ENCODE data around the gene HSD3B7.

The HSD3B7 gene

DNA sequence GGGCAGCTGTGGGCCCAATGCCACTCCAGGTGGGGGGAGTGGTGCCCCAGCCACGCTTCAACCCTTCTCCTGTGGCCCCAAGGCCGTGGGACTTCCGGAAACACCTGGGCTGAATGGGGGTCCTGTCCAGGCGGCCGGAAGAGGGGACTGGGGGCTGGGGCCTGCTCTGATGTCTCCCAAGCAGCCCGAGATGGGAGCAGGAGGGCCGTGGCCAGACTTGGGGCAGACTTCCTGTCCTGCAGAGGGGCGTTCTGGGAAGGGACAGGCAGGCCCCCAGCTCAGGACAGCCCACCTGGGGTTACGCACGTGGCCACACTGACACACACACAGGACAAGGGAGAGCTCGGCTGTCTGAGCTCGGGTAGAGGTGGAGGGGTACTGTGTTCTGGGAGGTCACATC is 5.1 kb downstream of the HSD3B7 start:
- no peak overlapping the region for H4K91ac ChIP-seq (ENCODE audit: low read depth, low read length)
- H3K79me1 ChIP-seq (ENCODE audit: low read length), result no peaks in the 10 kb centered on the region
- no peak overlapping the region for H3K4ac ChIP-seq (ENCODE audit: low read depth, low read length)
- H2AK5ac ChIP-seq (ENCODE audit: low read length), result no peak overlapping the region
- no peak overlapping the region for H3K9ac ChIP-seq (ENCODE audit: low read length)
- H2AFZ ChIP-seq (ENCODE audit: insufficient read depth, low read length, poor library complexity), result no peak overlapping the region
- H2BK12ac ChIP-seq (ENCODE audit: low read length), result no peak overlapping the region
- no peaks in the 10 kb centered on the region for H3K4me1 ChIP-seq (ENCODE audit: control insufficient read depth in 1 of 2, insufficient read depth in 2 of 2, low read length in 2 of 2)
- no peak overlapping the region for H2BK5ac ChIP-seq (ENCODE audit: low read depth, low read length, poor library complexity)
- no peaks in the 10 kb centered on the region for H3K79me2 ChIP-seq (ENCODE audit: control insufficient read depth, insufficient read depth, low read length, poor library complexity)
- H3K9me3 ChIP-seq (ENCODE audit: insufficient read depth, low read depth, low read length), result peaks cover 5% of the 10 kb centered on the region
- H3K18ac ChIP-seq (ENCODE audit: low read length), result no peak overlapping the region
- no peak for DNase-seq
- no peak overlapping the region for H2BK120ac ChIP-seq (ENCODE audit: insufficient read depth, low read length, poor library complexity)
- peaks cover 2 to 5% of the 10 kb centered on the region in 2 experiments for H3K36me3 ChIP-seq (ENCODE audit: control insufficient read depth in 1 of 2, insufficient read depth in 2 of 2, low read length in 2 of 2)
- no peak overlapping the region for H3K23ac ChIP-seq (ENCODE audit: low read length)
- H3K14ac ChIP-seq (ENCODE audit: low read length), result no peak overlapping the region
- no CpG with 5 or more reads among the region's 12 CpGs for WGBS (ENCODE audit: extremely low coverage, insufficient coverage, insufficient read length)
- H3K4me3 ChIP-seq (ENCODE audit: low read depth, low read length), result no peak overlapping the region
- H3K27ac ChIP-seq (ENCODE audit: low read depth, low read length), result no peak overlapping the region
- H4K12ac ChIP-seq (ENCODE audit: low read depth, low read length), result no peak overlapping the region
- no peaks in the 10 kb centered on the region for H3K27me3 ChIP-seq (ENCODE audit: insufficient read depth, low read length)
- H3K4me2 ChIP-seq (ENCODE audit: low read length), result no peak overlapping the region
- no peak overlapping the region for H4K8ac ChIP-seq (ENCODE audit: low read depth, low read length)

DNA sequence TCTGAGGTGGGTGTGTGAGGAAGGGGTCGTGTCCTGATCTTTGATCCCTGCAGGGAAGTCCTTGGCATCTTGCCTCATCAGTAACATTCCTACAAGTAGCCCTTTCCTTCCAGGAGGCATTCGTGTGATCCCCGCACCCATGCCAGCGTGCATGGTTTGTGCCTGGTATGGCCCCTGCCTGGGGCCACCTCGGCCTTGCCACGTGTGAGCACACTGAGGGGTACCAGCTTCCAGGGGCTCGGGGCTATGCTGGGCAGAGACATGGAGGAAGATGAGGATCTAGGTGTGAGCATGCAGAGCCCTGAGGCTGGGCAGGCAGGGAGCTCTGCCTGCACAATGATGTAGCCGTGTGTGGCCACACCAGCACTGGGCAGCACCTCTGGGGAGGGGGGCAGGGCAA is 6.0 kb downstream of the HSD3B7 start:
- no peak for DNase-seq
- H3K4me3 ChIP-seq (ENCODE audit: low read depth, low read length), result no peak overlapping the region
- no peak overlapping the region for H3K4me2 ChIP-seq (ENCODE audit: low read length)
- WGBS (ENCODE audit: extremely low coverage, insufficient coverage, insufficient read length), result no CpG with 5 or more reads among the region's 8 CpGs
- no peak overlapping the region for H2BK120ac ChIP-seq (ENCODE audit: insufficient read depth, low read length, poor library complexity)
- H3K27ac ChIP-seq (ENCODE audit: low read depth, low read length), result no peak overlapping the region
- H4K8ac ChIP-seq (ENCODE audit: low read depth, low read length), result no peak overlapping the region
- no peaks in the 10 kb centered on the region for H3K79me2 ChIP-seq (ENCODE audit: control insufficient read depth, insufficient read depth, low read length, poor library complexity)
- no peaks in the 10 kb centered on the region for H3K79me1 ChIP-seq (ENCODE audit: low read length)
- H2AFZ ChIP-seq (ENCODE audit: insufficient read depth, low read length, poor library complexity), result no peak overlapping the region
- H4K91ac ChIP-seq (ENCODE audit: low read depth, low read length), result no peak overlapping the region
- H3K23ac ChIP-seq (ENCODE audit: low read length), result no peak overlapping the region
- no peak overlapping the region for H3K9ac ChIP-seq (ENCODE audit: low read length)
- H2AK5ac ChIP-seq (ENCODE audit: low read length), result no peak overlapping the region
- H3K18ac ChIP-seq (ENCODE audit: low read length), result no peak overlapping the region
- no peak overlapping the region for H3K4ac ChIP-seq (ENCODE audit: low read depth, low read length)
- H3K9me3 ChIP-seq (ENCODE audit: insufficient read depth, low read depth, low read length), result peaks cover 5% of the 10 kb centered on the region
- H2BK5ac ChIP-seq (ENCODE audit: low read depth, low read length, poor library complexity), result no peak overlapping the region
- H3K4me1 ChIP-seq (ENCODE audit: control insufficient read depth in 1 of 2, insufficient read depth in 2 of 2, low read length in 2 of 2), result no peaks in the 10 kb centered on the region
- peaks cover under 1 to 3% of the 10 kb centered on the region in 2 experiments for H3K36me3 ChIP-seq (ENCODE audit: control insufficient read depth in 1 of 2, insufficient read depth in 2 of 2, low read length in 2 of 2)
- no peak overlapping the region for H4K12ac ChIP-seq (ENCODE audit: low read depth, low read length)
- H2BK12ac ChIP-seq (ENCODE audit: low read length), result no peak overlapping the region
- no peaks in the 10 kb centered on the region for H3K27me3 ChIP-seq (ENCODE audit: insufficient read depth, low read length)
- no peak overlapping the region for H3K14ac ChIP-seq (ENCODE audit: low read length)

- Histone ChIP-seq H3K36me3 (ENCODE audit: control insufficient read depth in 1 of 2, insufficient read depth in 2 of 2, low read length in 2 of 2) (no peaks in the 10 kb centered on the region), H2AFZ (ENCODE audit: insufficient read depth, low read length, poor library complexity) (no peak overlapping the region), H3K9me3 (ENCODE audit: insufficient read depth, low read depth, low read length) (peaks cover 5% of the 10 kb centered on the region), H3K79me2 (ENCODE audit: control insufficient read depth, insufficient read depth, low read length, poor library complexity) (peaks cover under 1% of the 10 kb centered on the region), H4K12ac (ENCODE audit: low read depth, low read length) (no peak overlapping the region), H3K4me1 (ENCODE audit: control insufficient read depth in 1 of 2, insufficient read depth in 2 of 2, low read length in 2 of 2) (peaks cover under 1 to 4% of the 10 kb centered on the region in 2 experiments), H2BK12ac (ENCODE audit: low read length) (no peak overlapping the region), H3K79me1 (ENCODE audit: low read length) (peaks cover under 1% of the 10 kb centered on the region), H2AK5ac (ENCODE audit: low read length) (no peak overlapping the region), H3K14ac (ENCODE audit: low read length) (no peak overlapping the region), H4K8ac (ENCODE audit: low read depth, low read length) (no peak overlapping the region), H2BK5ac (ENCODE audit: low read depth, low read length, poor library complexity) (no peak overlapping the region), H3K4me3 (ENCODE audit: low read depth, low read length) (peak overlapping the region; percentile 17), H3K4ac (ENCODE audit: low read depth, low read length) (no peak overlapping the region), H2BK120ac (ENCODE audit: insufficient read depth, low read length, poor library complexity) (no peak overlapping the region), H3K27ac (ENCODE audit: low read depth, low read length) (no peak overlapping the region), H3K27me3 (ENCODE audit: insufficient read depth, low read length) (no peaks in the 10 kb centered on the region), H3K9ac (ENCODE audit: low read length) (no peak overlapping the region), H3K23ac (ENCODE audit: low read length) (no peak overlapping the region), H3K4me2 (ENCODE audit: low read length) (no peak overlapping the region), H3K18ac (ENCODE audit: low read length) (no peak overlapping the region), H4K91ac (ENCODE audit: low read depth, low read length) (no peak overlapping the region)
- no CpG with 5 or more reads among the region's 21 CpGs for WGBS (ENCODE audit: extremely low coverage, insufficient coverage, insufficient read length)
- no peak for DNase-seq
Observed at GRCh38 chr16:30992276-30992780, 7.3 kb downstream of the HSD3B7 start.

DNA sequence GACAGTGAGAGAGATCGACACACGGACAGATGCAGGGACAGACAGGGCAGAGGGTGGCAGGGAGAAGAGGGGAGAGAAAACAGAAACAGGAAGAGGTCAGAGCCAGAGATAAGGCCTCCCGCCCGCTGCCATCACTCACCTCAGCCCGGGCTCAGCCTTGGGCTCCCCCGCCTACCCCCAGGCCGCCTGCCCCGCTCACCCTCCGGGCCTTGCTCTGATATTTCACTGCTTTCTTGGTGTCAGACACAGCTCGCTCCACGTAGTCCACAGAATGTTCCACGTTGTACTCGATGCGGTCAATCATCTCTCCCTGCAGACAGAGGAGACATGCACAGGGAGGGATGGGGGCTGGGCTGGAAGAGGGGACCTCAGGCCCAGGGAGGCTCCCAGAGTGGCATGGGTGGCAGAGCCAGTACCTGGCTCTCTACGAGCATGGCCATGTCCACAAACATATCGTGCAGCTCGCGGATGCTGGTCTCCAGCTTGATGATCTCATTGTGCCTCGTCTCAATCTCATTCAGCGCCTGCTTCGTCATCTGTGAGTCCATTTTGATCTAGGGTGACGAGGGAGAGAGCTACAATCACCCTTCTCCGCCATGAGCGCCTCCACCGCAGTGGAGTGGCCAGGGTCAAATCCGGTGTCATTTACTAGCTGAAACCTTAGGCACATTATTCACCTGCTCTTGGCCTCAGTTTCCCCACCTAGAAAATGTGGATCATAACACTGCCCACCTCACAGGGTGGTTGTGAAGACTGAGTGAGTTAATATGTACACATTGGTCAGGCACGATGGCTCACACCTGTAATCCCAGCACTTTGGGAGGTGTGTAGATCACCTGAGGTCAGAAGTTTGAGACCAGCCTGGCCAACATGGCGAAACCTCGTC is 8.2 kb downstream of the HSD3B7 start:
- H3K27me3 ChIP-seq (ENCODE audit: insufficient read depth, low read length), result no peaks in the 10 kb centered on the region
- H3K9ac ChIP-seq (ENCODE audit: low read length), result no peak overlapping the region
- DNase-seq, result no peak
- H3K4ac ChIP-seq (ENCODE audit: low read depth, low read length), result no peak overlapping the region
- H3K4me1 ChIP-seq (ENCODE audit: control insufficient read depth in 1 of 2, insufficient read depth in 2 of 2, low read length in 2 of 2), result peaks cover 8 to 11% of the 10 kb centered on the region in 2 experiments
- no peak overlapping the region for H4K91ac ChIP-seq (ENCODE audit: low read depth, low read length)
- peaks cover 2% of the 10 kb centered on the region for H3K79me1 ChIP-seq (ENCODE audit: low read length)
- no peak overlapping the region for H3K23ac ChIP-seq (ENCODE audit: low read length)
- H3K9me3 ChIP-seq (ENCODE audit: insufficient read depth, low read depth, low read length), result peaks cover 5% of the 10 kb centered on the region
- no peak overlapping the region for H3K27ac ChIP-seq (ENCODE audit: low read depth, low read length)
- H2BK5ac ChIP-seq (ENCODE audit: low read depth, low read length, poor library complexity), result no peak overlapping the region
- no peak overlapping the region for H4K8ac ChIP-seq (ENCODE audit: low read depth, low read length)
- no peak overlapping the region for H2AFZ ChIP-seq (ENCODE audit: insufficient read depth, low read length, poor library complexity)
- no peak overlapping the region for H2BK12ac ChIP-seq (ENCODE audit: low read length)
- WGBS (ENCODE audit: extremely low coverage, insufficient coverage, insufficient read length), result no CpG with 5 or more reads among the region's 29 CpGs
- H2AK5ac ChIP-seq (ENCODE audit: low read length), result no peak overlapping the region
- H2BK120ac ChIP-seq (ENCODE audit: insufficient read depth, low read length, poor library complexity), result no peak overlapping the region
- H3K18ac ChIP-seq (ENCODE audit: low read length), result no peak overlapping the region
- H3K4me2 ChIP-seq (ENCODE audit: low read length), result no peak overlapping the region
- H3K4me3 ChIP-seq (ENCODE audit: low read depth, low read length), result no peak overlapping the region
- H3K14ac ChIP-seq (ENCODE audit: low read length), result no peak overlapping the region
- H3K36me3 ChIP-seq (ENCODE audit: control insufficient read depth in 1 of 2, insufficient read depth in 2 of 2, low read length in 2 of 2), result no peaks in the 10 kb centered on the region
- H4K12ac ChIP-seq (ENCODE audit: low read depth, low read length), result no peak overlapping the region
- H3K79me2 ChIP-seq (ENCODE audit: control insufficient read depth, insufficient read depth, low read length, poor library complexity), result peaks cover 2% of the 10 kb centered on the region

Measured in trophoblast cell (in vitro differentiated cells and primary cell).